Upper lobe of right lung (tissue), 1 donor: ENCODE results near the gene IL9R. TPM values are rescaled to one million over a fixed set of nuclear protein-coding genes. Genes with fewer than 3 reads are reported as not detected.
"Not testable (repeated sequence)": the region's sequence is repeated elsewhere in the genome, so short reads cannot be mapped to it uniquely, and the experiment has no call there.

ENCODE experiments used
- ATAC-seq: fragments of 200-7000 bp; cut with Tn5 transposase; one replicate; pipeline ENCODE4 v1.9.1; 2020; ENCODE audit warnings: mild to moderate bottlenecking, moderate library complexity
- DNase-seq: peaks from one replicate; pipeline ENCODE4 v3.0.0-alpha.2; 2020
- H3K27ac ChIP-seq: fragments of 200-600 bp; one replicate; pipeline ENCODE4 v1.8.0; 2022
- H3K27me3 ChIP-seq: fragments of 200-600 bp; one replicate; pipeline ENCODE4 v1.8.0; 2022; ENCODE audit warnings: mild to moderate bottlenecking
- H3K36me3 ChIP-seq: fragments of 200-600 bp; one replicate; pipeline ENCODE4 v1.8.0; 2022
- H3K4me1 ChIP-seq: fragments of 200-600 bp; one replicate; pipeline ENCODE4 v1.8.0; 2022
- H3K4me3 ChIP-seq: fragments of 200-600 bp; one replicate; pipeline ENCODE4 v1.8.0; 2022; ENCODE audit warnings: mild to moderate bottlenecking
- H3K9me3 ChIP-seq: fragments of 200-600 bp; one replicate; pipeline ENCODE4 v1.8.0; 2022
- intact Hi-C: fragments of 100-400 bp; cut with DNase I; formaldehyde crosslinking; loops from one replicate; pipeline ENCODE4 v1.11.0; 2022
- total RNA-seq: library from RNA; stranded (reverse); fragmentation: NEBNext Ultra II Directional; extraction: Animal tissue kit (Norgen Biotek cat#: 25700); gene quantifications from one replicate; pipeline ENCODE4 v1.2.1, GENCODE V29; 2021
- donor health status: DM: no; HTN: yes; CAD: no; lungs with severe emphysema.

Gene IL9R
- total RNA-seq, 1 donor from 2014 or later, result 1.2 TPM

- intact Hi-C loops, H3K4me3 ChIP-seq, H3K4me1 ChIP-seq, H3K36me3 ChIP-seq, ATAC-seq, H3K27me3 ChIP-seq, H3K27ac ChIP-seq, DNase-seq, H3K9me3 ChIP-seq: not testable (repeated sequence)
Observed at GRCh38 chrX:156019846-156020245, 22.4 kb downstream of the IL9R start.

GRCh38 chrX:156023002-156023401, 25.5 kb downstream of the IL9R start:
- H3K36me3 ChIP-seq, H3K4me1 ChIP-seq, H3K27ac ChIP-seq, H3K27me3 ChIP-seq, DNase-seq, ATAC-seq, H3K4me3 ChIP-seq, H3K9me3 ChIP-seq, intact Hi-C loops: not testable (repeated sequence)

GRCh38 chrX:156024949-156025492, 27.5 kb downstream of the IL9R start:
- H3K4me3 ChIP-seq, intact Hi-C loops, ATAC-seq, H3K27ac ChIP-seq, H3K4me1 ChIP-seq, DNase-seq, H3K27me3 ChIP-seq, H3K36me3 ChIP-seq, H3K9me3 ChIP-seq: not testable (repeated sequence)

GRCh38 chrX:156028653-156029237, 31.2 kb downstream of the IL9R start:
- H3K4me3 ChIP-seq, H3K9me3 ChIP-seq, ATAC-seq, DNase-seq, H3K36me3 ChIP-seq, intact Hi-C loops, H3K27ac ChIP-seq, H3K27me3 ChIP-seq, H3K4me1 ChIP-seq: not testable (repeated sequence)

- intact Hi-C loops, DNase-seq, H3K36me3 ChIP-seq, H3K4me1 ChIP-seq, H3K9me3 ChIP-seq, H3K27me3 ChIP-seq, ATAC-seq, H3K4me3 ChIP-seq, H3K27ac ChIP-seq: not testable (repeated sequence)
Observed at GRCh38 chrX:156029296-156029695, 31.8 kb downstream of the IL9R start.

- intact Hi-C loops, H3K4me3 ChIP-seq, H3K36me3 ChIP-seq, H3K27me3 ChIP-seq, H3K4me1 ChIP-seq, H3K9me3 ChIP-seq, DNase-seq, H3K27ac ChIP-seq: not testable (repeated sequence)
- peak; percentile 37 for ATAC-seq
Observed at GRCh38 chrX:156029707-156030442, 32.4 kb downstream of the IL9R start.

- H3K36me3 ChIP-seq, ATAC-seq, H3K4me3 ChIP-seq, H3K9me3 ChIP-seq, H3K4me1 ChIP-seq, DNase-seq, intact Hi-C loops, H3K27ac ChIP-seq, H3K27me3 ChIP-seq: not testable (repeated sequence)
Observed at GRCh38 chrX:156030474-156030873, 33.0 kb downstream of the IL9R start.

Other genes starting within 250 kb of the IL9R start
- 27.1 TPM for gene VAMP7, start 116.4 kb upstream of the IL9R start, total RNA-seq